Inflammatory macrophage treated with lipopolysaccharide for 4 hours (primary cell): ENCODE data around the gene AUNIP.
A peak's percentile ranks its signal among the peaks of the same experiment; 100 is the strongest.

Experiments used
- DNase-seq: peaks from one replicate; pipeline ENCODE4 v3.0.0-alpha.2; 2020

Gene AUNIP

GRCh38 chr1:25858906-25859789 is at the start of gene AUNIP:
Gene AUNIP (minus strand): TSS chr1:25859457. CDS start chr1:25859357, 100 bp downstream.
- peak; percentile 95 for DNase-seq

GRCh38 chr1:25909040-25909439 is 49.8 kb upstream of the AUNIP start:
- no peak for DNase-seq

- DNase-seq = no peak
These were observed 48.9 kb upstream of the AUNIP start for GRCh38 chr1:25908161-25908560.

GRCh38 chr1:25907601-25908000 is 48.3 kb upstream of the AUNIP start:
- no peak for DNase-seq

GRCh38 chr1:25906644-25907300 is 47.5 kb upstream of the AUNIP start:
- no peak for DNase-seq

GRCh38 chr1:25905680-25906643 is 46.7 kb upstream of the AUNIP start, which contains the start of gene STMN1:
Gene STMN1 (minus strand): TSS chr1:25906419. CDS start chr1:25904676, 1,743 bp downstream.
- peak; percentile 50 for DNase-seq

- DNase-seq = peak; percentile 86
These were observed 45.9 kb upstream of the AUNIP start for GRCh38 chr1:25904943-25905679.

DNA sequence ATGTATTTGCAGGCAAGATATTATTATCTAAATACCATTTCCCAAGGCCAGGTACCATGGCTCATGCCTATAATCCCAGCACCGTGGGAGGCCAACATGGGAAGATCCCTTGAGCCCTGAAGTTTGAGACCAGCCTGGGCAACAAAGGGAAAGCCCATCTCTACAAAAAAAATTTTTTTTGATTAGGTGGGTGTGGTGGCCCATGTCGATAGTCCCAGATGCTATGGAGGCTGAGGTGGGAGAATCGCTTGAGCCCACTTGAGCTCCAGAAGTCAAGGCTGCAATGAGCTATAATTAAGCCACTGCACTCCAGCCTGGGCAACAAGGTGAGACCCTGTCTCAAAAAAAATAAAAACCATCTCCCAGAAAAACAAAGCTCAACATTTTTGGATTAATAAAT is 44.7 kb upstream of the AUNIP start:
- no peak for DNase-seq

- DNase-seq = no peak
These were observed 43.2 kb upstream of the AUNIP start for GRCh38 chr1:25902462-25902861.

DNA sequence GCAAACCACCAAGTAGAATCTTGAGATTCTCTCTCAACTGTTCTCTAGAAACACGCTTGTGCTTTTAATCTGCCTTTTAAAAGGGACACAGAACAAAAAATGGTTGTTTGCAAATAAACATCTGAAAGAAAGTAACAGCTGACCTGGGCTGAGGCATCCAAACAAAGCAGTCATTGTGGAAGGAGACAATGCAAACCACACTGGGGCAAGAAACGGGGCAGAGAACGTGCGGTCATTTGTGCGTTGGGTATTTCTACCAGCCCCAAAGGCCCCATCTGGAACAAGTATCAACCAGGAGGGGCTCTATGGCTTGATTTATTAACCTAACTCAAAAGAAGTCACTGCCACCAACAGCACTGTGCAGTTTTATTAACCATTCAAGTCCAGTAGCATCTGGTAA is 41.0 kb upstream of the AUNIP start:
- no peak for DNase-seq

- no peak for DNase-seq
These were observed 40.5 kb upstream of the AUNIP start for GRCh38 chr1:25899792-25900191.

DNA sequence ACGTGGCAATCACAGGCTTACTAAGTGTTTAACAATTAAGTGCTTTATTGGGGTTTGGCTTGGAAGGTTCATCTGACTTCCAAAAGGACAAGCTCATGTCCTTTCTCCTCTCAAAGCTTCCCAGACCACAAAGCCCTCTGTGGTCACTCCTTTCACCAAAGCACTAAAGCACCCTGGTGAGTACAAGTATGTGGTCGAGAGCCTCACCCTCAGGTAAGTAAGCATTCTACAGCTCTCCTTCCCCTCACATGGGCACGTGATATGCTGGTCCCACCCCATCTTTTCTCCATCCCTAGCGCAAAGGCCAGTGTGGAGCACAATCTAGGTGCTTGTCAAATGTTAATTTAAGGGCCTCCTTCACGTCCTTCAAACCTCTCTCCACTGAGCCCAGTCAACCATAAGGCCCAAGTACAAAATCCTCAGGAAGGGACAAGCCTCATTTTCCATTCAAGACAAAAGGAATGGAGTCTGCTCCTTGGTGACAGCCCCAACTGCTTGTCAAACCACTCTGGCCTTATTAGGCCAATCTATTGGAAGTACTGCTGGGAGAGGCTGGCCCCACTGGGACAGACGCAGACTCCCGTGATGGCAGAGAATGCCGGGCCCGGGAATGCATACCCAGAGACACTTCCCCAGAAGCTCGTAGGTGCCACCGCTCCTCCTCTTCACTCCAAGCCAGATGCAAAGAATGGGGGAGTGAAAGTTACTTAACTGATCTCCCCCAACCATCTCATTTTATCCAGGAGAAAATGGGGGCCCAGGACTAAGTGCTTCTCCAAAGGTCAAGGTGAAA is 39.2 kb upstream of the AUNIP start:
- no peak for DNase-seq

GRCh38 chr1:25897754-25898153 is 38.5 kb upstream of the AUNIP start:
- no peak for DNase-seq

- DNase-seq = no peak
These were observed 37.0 kb upstream of the AUNIP start for GRCh38 chr1:25896266-25896665.

DNA sequence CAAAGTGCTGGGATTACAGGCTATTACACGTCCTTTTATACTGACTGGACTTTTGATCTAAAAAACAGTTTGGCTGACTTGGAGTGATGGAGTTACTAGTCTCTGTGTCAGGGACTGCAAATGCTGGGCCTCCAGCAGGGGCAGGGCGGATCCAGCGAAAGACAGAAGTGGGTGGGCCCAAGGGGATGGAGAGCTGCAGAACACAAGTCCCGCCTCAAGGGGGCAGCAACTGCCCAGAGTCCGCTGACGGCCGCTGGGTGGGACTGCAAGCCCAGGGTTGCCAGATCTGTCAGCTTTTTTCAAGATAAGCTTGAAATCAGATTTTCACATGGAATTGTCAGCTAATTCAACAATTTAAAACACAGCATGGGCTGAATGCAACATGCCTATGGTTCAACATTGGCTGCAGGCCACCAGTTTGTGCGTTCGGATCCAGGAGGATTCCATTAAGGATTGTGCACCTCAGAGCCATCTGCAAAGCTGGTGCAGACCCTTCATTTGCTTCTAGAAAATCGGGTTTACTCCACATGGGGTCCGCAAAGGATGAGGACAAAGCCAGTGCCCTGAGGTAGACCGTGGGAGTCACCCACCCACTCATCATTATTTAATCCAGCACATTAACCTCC is 36.2 kb upstream of the AUNIP start:
- DNase-seq = peak; percentile 89

DNA sequence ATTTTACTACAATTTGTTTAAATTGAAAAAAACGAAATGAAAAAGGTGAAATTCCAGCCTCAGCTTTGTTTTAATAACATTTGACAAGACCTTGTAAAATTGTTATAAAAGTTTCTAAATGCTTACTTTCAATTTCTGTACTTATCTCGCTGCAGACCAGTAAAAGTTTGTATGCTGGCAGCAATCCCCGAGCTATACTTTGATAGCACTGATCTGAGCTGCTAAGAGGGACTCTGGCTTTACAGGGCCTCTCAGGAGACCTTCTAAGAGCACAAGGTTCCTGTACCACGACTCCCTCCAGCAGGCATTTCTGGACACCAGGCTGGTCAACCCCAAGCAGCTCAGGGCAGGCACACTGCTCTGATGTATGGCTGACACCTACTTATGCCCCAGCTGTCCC is 33.9 kb upstream of the AUNIP start:
- DNase-seq = no peak

DNA sequence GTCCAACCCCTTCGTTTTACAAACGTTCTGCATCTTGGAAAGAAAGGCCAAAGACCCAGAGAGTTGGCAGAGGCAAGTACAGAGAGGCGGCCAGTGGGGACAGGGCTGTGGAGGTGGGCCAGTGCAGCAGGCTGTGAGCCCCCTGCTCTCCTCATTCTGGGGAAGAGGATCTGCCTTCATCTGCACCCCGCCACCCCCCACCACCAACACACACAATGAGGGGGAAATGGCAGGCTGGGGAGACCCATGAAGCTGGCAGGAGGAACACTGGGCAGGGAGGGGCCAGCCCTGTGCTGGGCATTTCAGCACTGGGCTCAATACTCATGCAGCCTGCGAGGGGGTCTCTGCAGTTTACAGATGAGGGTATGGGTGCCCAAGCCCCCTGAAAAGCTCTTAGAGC is 32.3 kb upstream of the AUNIP start:
- no peak for DNase-seq

GRCh38 chr1:25890239-25891034 is 31.2 kb upstream of the AUNIP start:
- no peak for DNase-seq

GRCh38 chr1:25889470-25889869 is 30.2 kb upstream of the AUNIP start:
- DNase-seq = no peak

DNA sequence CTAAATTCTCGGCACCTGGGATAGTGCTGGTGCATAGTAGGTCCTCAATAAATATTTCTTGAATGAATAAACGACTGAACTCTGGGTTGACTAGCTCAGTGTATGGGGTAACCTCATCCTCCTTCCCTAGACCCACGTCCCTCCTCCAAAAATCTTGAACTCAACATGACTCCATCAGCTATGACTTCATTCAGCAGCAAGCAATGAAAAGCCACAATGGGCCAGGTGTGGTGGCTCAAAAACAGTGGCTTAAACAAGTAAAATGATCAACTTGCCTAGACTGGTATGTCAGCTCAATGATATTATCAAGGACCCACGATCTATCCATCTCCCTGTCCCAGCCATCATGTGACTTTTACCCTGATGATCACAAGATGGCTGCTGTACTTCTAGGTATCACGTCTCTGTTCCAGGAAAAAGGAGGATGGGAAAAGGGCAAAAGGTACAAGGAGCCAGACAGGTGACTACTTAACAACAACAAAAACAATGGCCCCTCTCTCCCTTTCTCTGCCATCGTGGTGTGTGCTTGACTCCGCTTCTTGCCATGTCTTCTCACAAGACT is 29.2 kb upstream of the AUNIP start:
- no peak for DNase-seq
